ENCODE data around the gene RTEL1. TPM values are rescaled to one million over a fixed set of nuclear protein-coding genes. Genes with fewer than 3 reads are reported as not detected.

The RTEL1 gene
- total RNA-seq, 1 experiment from 2014 or later: 39.2 TPM

GRCh38 chr20:63707558-63708300, 49.6 kb downstream of the RTEL1 start, which contains the start of the genes ARFRP1 and ZGPAT:
Gene ARFRP1, minus strand, starts transcription at chr20:63707976. Its CDS starts 885 bp downstream, at chr20:63707091.
Gene ZGPAT, plus strand, starts transcription at chr20:63708039. Its CDS starts 542 bp downstream, at chr20:63708581.
- peaks cover 7% of the 10 kb centered on the region for H3K9me3 Mint-ChIP-seq (ENCODE audit: unreplicated experiment)
- TF ChIP-seq CTCF (IDR thresholded peaks at IDR 0.05; ENCODE audit: unreplicated experiment): no peak
- ChIA-PET CTCF (interaction anchor here (0.6 to 2.7 kb wide), 14 partner anchors 9 to 266 kb away, joined by 3 to 9 read pairs (median 4); partner anchors contain the start of genes GMEB2, LIME1 and TPD52L2), POLR2A (interaction anchor here (0.6 to 4.2 kb wide), 42 partner anchors 10 to 412 kb away, joined by 3 to 79 read pairs (median 4); partner anchors contain the start of genes GMEB2, LIME1, PPDPF and PRPF6)
- H3K27me3 Mint-ChIP-seq (ENCODE audit: insufficient read depth, unreplicated experiment): no peaks in the 10 kb centered on the region
- H3K27ac Mint-ChIP-seq (ENCODE audit: low read depth, unreplicated experiment): peak within 1 kb of the TSS; percentile 61
- intact Hi-C loops (cut with micrococcal nuclease): loop anchor here (1.0 to 5.0 kb wide), 4 partner anchors 158 to 265 kb away; partner anchors contain the start of genes TPD52L2 and UCKL1
- peak within 1 kb of the TSS; percentile 86 for H3K4me3 Mint-ChIP-seq (ENCODE audit: unreplicated experiment)
- BruUV-seq (replicated peaks): no TSS peak
- H3K4me1 Mint-ChIP-seq (ENCODE audit: insufficient read depth, unreplicated experiment): peaks cover 9% of the 10 kb centered on the region
- DNase-seq (ENCODE audit: unreplicated experiment): peak; percentile 82
- H3K36me3 Mint-ChIP-seq (ENCODE audit: insufficient read depth, unreplicated experiment): peaks cover 64% of the 10 kb centered on the region

GRCh38 chr20:63708301-63709148, 50.4 kb downstream of the RTEL1 start:
- POLR2A ChIA-PET: interaction anchor here (0.7 to 4.2 kb wide), 31 partner anchors 9 to 411 kb away, joined by 3 to 79 read pairs (median 6); partner anchors contain the start of genes GMEB2, LIME1, PPDPF and PRPF6
- Mint-ChIP-seq H3K4me3 (ENCODE audit: unreplicated experiment) (peak overlapping the region; percentile 86), H3K27me3 (ENCODE audit: insufficient read depth, unreplicated experiment) (no peaks in the 10 kb centered on the region), H3K9me3 (ENCODE audit: unreplicated experiment) (peaks cover 7% of the 10 kb centered on the region), H3K36me3 (ENCODE audit: insufficient read depth, unreplicated experiment) (peaks cover 64% of the 10 kb centered on the region), H3K27ac (ENCODE audit: low read depth, unreplicated experiment) (peak overlapping the region; percentile 61), H3K4me1 (ENCODE audit: insufficient read depth, unreplicated experiment) (peaks cover 4% of the 10 kb centered on the region)
- DNase-seq (ENCODE audit: unreplicated experiment): no peak
- TF ChIP-seq CTCF (IDR thresholded peaks at IDR 0.05; ENCODE audit: unreplicated experiment): no peak
- CTCF ChIA-PET: interaction anchor here (0.6 to 2.7 kb wide), 11 partner anchors 10 to 265 kb away, joined by 3 to 9 read pairs (median 3); partner anchors contain the start of genes GMEB2 and PTK6
- intact Hi-C loops (cut with micrococcal nuclease): loop anchor here (5.0 kb wide), 2 partner anchors 249 to 264 kb away; partner anchors contain the start of gene UCKL1
- TSS peak; percentile 30 for BruUV-seq (replicated peaks)

- Mint-ChIP-seq H3K4me3 (ENCODE audit: unreplicated experiment) (peak overlapping the region; percentile 86), H3K27ac (ENCODE audit: low read depth, unreplicated experiment) (no peak overlapping the region), H3K9me3 (ENCODE audit: unreplicated experiment) (peaks cover 7% of the 10 kb centered on the region), H3K4me1 (ENCODE audit: insufficient read depth, unreplicated experiment) (peaks cover 4% of the 10 kb centered on the region), H3K27me3 (ENCODE audit: insufficient read depth, unreplicated experiment) (no peaks in the 10 kb centered on the region), H3K36me3 (ENCODE audit: insufficient read depth, unreplicated experiment) (peaks cover 70% of the 10 kb centered on the region)
- intact Hi-C loops (cut with micrococcal nuclease): loop anchor here (5.0 kb wide), 2 partner anchors 248 to 263 kb away; partner anchors contain the start of gene UCKL1
- ChIA-PET POLR2A (interaction anchor here (1.0 to 4.2 kb wide), 7 partner anchors 12 to 126 kb away, joined by 3 to 79 read pairs (median 23); partner anchors contain the start of genes GMEB2, LIME1, RTEL1 and SLC2A4RG), CTCF (interaction anchor here (0.6 to 1.4 kb wide), 5 partner anchors 12 to 227 kb away, joined by 3 to 6 read pairs (median 3); partner anchors contain the start of gene PTK6)
- no peak for TF ChIP-seq CTCF (IDR thresholded peaks at IDR 0.05; ENCODE audit: unreplicated experiment)
- BruUV-seq (replicated peaks): no TSS peak
- no peak for DNase-seq (ENCODE audit: unreplicated experiment)
These were observed 51.0 kb downstream of the RTEL1 start for GRCh38 chr20:63709149-63709527.

Data from MCF 10A (cell line).